BE2C (cell line): ENCODE measurements around the gene ANKRD6.

Source experiments
- DNase-seq: peaks from one replicate; pipeline ENCODE4 v3.0.0-alpha.2; 2020
- H3K27me3 ChIP-seq: fragments of 250-450 bp; sonication (Bioruptor Pico); 2 replicates; pipeline ENCODE4 v1.5.1; 2020; ENCODE audit warnings: mild to moderate bottlenecking
- H3K36me3 ChIP-seq: fragments of 250-450 bp; sonication (Bioruptor Pico); 2 replicates; pipeline ENCODE4 v1.5.1; 2020; ENCODE audit warnings: mild to moderate bottlenecking
- H3K4me1 ChIP-seq: fragments of 250-450 bp; sonication (Bioruptor Pico); 2 replicates; pipeline ENCODE4 v1.5.1; 2020
- H3K4me3 ChIP-seq: 2 replicates; pipeline ENCODE4 v1.5.1; 2011; ENCODE audit warnings: low read depth, low read length
- H3K9me3 ChIP-seq: fragments of 250-450 bp; sonication (Bioruptor Pico); 2 replicates; pipeline ENCODE4 v1.5.1; 2020
- CTCF ChIP-seq: IDR thresholded peaks from 2 replicates; pipeline ENCODE4 v1.5.1; 2012; ENCODE audit warnings: mild to moderate bottlenecking, low read depth, low read length

ANKRD6 gene

DNA sequence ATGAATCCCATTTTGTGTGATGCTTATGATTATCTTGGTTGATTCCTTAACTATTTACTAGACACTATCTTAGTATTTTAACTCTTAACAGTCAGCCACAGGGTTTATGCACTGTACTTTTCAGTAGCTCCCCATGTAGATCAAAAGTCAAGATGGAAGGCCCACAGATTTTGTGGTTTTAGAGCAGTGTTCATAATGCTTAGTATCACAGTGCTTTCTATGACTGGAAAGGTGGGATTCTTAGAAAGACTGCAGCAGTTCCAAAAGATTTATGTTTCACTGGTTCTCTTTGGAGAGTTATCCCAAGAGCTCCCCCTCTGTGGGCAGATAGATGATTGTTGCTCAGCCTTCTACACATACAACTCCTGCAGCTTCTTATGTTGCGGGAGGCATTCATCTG lies 34.5 kb downstream of the ANKRD6 start:
- TF ChIP-seq CTCF, result no peak
- DNase-seq, result no peak
- Histone ChIP-seq H3K9me3 (no peaks in the 10 kb centered on the region), H3K36me3 (no peaks in the 10 kb centered on the region), H3K27me3 (no peaks in the 10 kb centered on the region), H3K4me1 (no peaks in the 10 kb centered on the region), H3K4me3 (no peak overlapping the region)

GRCh38 chr6:89468998-89469397 lies 36.0 kb downstream of the ANKRD6 start:
- no peak for DNase-seq
- Histone ChIP-seq H3K27me3 (no peaks in the 10 kb centered on the region), H3K4me3 (no peak overlapping the region), H3K9me3 (no peaks in the 10 kb centered on the region), H3K4me1 (no peaks in the 10 kb centered on the region), H3K36me3 (no peaks in the 10 kb centered on the region)
- no peak for TF ChIP-seq CTCF

DNA sequence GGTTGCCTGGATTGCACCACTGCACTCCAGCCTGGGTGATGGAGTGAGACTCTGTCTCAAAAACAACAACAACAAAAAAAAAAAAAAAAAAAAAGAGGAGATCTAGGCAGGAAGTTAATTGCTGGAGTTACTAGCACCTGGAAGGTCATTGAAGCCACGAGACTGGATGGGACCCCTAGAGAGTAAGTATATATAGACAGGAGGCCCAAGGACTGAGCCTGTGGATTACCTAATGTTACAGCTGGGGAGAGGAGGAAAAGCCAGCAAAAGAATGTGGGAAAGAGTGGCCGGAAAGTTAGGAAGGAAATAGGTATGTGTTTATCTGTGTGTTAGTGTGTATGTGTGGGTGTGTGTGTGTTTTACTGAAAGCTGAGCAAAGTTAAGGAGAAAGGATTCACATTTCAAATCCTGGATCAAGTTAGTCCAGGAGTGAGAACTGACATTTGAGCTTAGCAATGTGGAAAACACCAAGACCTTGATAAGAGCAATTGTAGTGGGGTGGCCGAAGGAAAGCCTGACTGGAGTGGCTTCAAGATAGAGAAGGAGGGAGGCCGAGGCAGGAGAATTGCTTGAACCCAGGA lies 38.4 kb downstream of the ANKRD6 start:
- no peaks in the 10 kb centered on the region for H3K36me3 ChIP-seq
- no peak for TF ChIP-seq CTCF

DNA sequence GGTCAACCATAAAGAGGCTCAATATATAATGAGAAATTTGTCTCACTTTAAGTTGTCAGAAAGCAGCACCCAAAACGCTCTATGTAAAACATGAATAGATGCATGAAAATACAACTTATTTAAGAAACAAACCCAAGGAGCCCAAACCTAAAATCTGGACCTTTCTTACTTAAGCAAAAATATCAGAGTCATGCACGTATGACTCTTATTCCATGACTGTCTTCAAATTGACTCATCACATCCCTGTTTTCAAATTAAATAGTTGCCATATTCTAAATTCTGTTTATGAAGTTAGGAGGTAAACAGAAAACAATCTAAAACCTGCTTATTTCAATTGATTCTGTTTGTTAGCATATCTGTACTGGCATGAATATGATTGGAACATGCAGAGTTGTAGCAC lies 42.1 kb downstream of the ANKRD6 start:
- Histone ChIP-seq H3K4me1 (no peaks in the 10 kb centered on the region), H3K9me3 (no peaks in the 10 kb centered on the region), H3K36me3 (no peaks in the 10 kb centered on the region), H3K27me3 (no peaks in the 10 kb centered on the region), H3K4me3 (no peak overlapping the region)
- TF ChIP-seq CTCF, result no peak
- no peak for DNase-seq

More for the DNA sequence above, 38.4 kb downstream of the ANKRD6 start:
- Histone ChIP-seq H3K27me3 (no peaks in the 10 kb centered on the region), H3K4me3 (no peak overlapping the region), H3K9me3 (no peaks in the 10 kb centered on the region), H3K4me1 (no peaks in the 10 kb centered on the region)
- DNase-seq, result no peak

- Histone ChIP-seq H3K9me3 (no peaks in the 10 kb centered on the region), H3K4me3 (no peak overlapping the region), H3K36me3 (no peaks in the 10 kb centered on the region), H3K27me3 (no peaks in the 10 kb centered on the region), H3K4me1 (no peaks in the 10 kb centered on the region)
- no peak for DNase-seq
- TF ChIP-seq CTCF, result no peak
These were observed 42.7 kb downstream of the ANKRD6 start for GRCh38 chr6:89475634-89476033.

- H3K36me3 ChIP-seq, result no peaks in the 10 kb centered on the region
- TF ChIP-seq CTCF, result no peak
- H3K9me3 ChIP-seq, result no peaks in the 10 kb centered on the region
- DNase-seq, result no peak
- H3K4me3 ChIP-seq, result no peak overlapping the region
- H3K27me3 ChIP-seq, result no peaks in the 10 kb centered on the region
- H3K4me1 ChIP-seq, result no peaks in the 10 kb centered on the region
These were observed 46.9 kb downstream of the ANKRD6 start for GRCh38 chr6:89479897-89480296.
